ENCODE measurements around the gene PCDHGB5.
"Not testable (repeated sequence)": the region's sequence is repeated elsewhere in the genome, so short reads cannot be mapped to it uniquely, and the experiment has no call there.

PCDHGB5 gene

GRCh38 chr5:141382469-141383294, 15.1 kb upstream of the PCDHGB5 start, which contains the start of gene PCDHGA7:
Gene PCDHGA7 (plus strand): TSS chr5:141382742. CDS start chr5:141382900, 158 bp downstream.
- DNase-seq (ENCODE audit: low spot score), result peak; percentile 46

GRCh38 chr5:141383345-141383744, 14.4 kb upstream of the PCDHGB5 start:
- DNase-seq (ENCODE audit: low spot score), result no peak

- DNase-seq (ENCODE audit: low spot score), result no peak
Measured at GRCh38 chr5:141384471-141385267, 13.1 kb upstream of the PCDHGB5 start.

GRCh38 chr5:141387557-141388311, 10.0 kb upstream of the PCDHGB5 start, which contains the start of gene PCDHGB4:
Gene PCDHGB4 (plus strand): TSS chr5:141387698. CDS start chr5:141387885, 187 bp downstream.
- peak; percentile 62 for DNase-seq (ENCODE audit: low spot score)

GRCh38 chr5:141388661-141389060, 9.1 kb upstream of the PCDHGB5 start:
- no peak for DNase-seq (ENCODE audit: low spot score)

- DNase-seq (ENCODE audit: low spot score), result no peak
Measured at GRCh38 chr5:141389153-141390042, 8.3 kb upstream of the PCDHGB5 start.

GRCh38 chr5:141392429-141393198, 5.1 kb upstream of the PCDHGB5 start, which contains the start of gene PCDHGA8:
Gene PCDHGA8 (plus strand): TSS chr5:141392633. CDS start chr5:141392814, 181 bp downstream.
- DNase-seq (ENCODE audit: low spot score), result no peak

- no peak for DNase-seq (ENCODE audit: low spot score)
Measured at GRCh38 chr5:141393267-141393666, 4.5 kb upstream of the PCDHGB5 start.

GRCh38 chr5:141394401-141395187, 3.2 kb upstream of the PCDHGB5 start:
- DNase-seq (ENCODE audit: low spot score), result not testable (repeated sequence)

GRCh38 chr5:141398608-141399007, 861 bp downstream of the PCDHGB5 start:
- no peak for DNase-seq (ENCODE audit: low spot score)

- DNase-seq (ENCODE audit: low spot score), result no peak
Measured at GRCh38 chr5:141399555-141400258, 2.0 kb downstream of the PCDHGB5 start.

GRCh38 chr5:141402553-141403243, 5.0 kb downstream of the PCDHGB5 start, which contains the start of gene PCDHGA9:
Gene PCDHGA9 (plus strand): TSS chr5:141402778. CDS start chr5:141402953, 175 bp downstream.
- peak; percentile 42 for DNase-seq (ENCODE audit: low spot score)

GRCh38 chr5:141403387-141403786, 5.6 kb downstream of the PCDHGB5 start:
- DNase-seq (ENCODE audit: low spot score), result no peak

- DNase-seq (ENCODE audit: low spot score), result peak; percentile 57
Measured at GRCh38 chr5:141407790-141408505, 10.2 kb downstream of the PCDHGB5 start, which contains the start of gene PCDHGB6. Gene PCDHGB6 (plus strand): TSS chr5:141408021. CDS start chr5:141408203, 182 bp downstream.

GRCh38 chr5:141409598-141410306, 12.0 kb downstream of the PCDHGB5 start:
- DNase-seq (ENCODE audit: low spot score), result no peak

- no peak for DNase-seq (ENCODE audit: low spot score)
Measured at GRCh38 chr5:141411575-141411974, 13.8 kb downstream of the PCDHGB5 start.

All from AG20443 (cell line).